Head of caudate nucleus (tissue), 42 donors: Measurements from ENCODE around the gene RELA.
A peak's percentile ranks its signal among the peaks of the same experiment; 100 is the strongest.
"Not testable (repeated sequence)": the region's sequence is repeated elsewhere in the genome, so short reads cannot be mapped to it uniquely, and the experiment has no call there.

Experiments used
- DNase-seq, 42 donors: peaks; one replicate each; pipeline versions ENCODE4 v3.0.0 to v3.0.0-alpha.2; 2020 to 2021; ENCODE audit warnings: mixed read lengths in 7 of 42
- intact Hi-C: fragments of 100-400 bp; cut with DNase I; formaldehyde crosslinking; loops from one replicate; pipeline ENCODE4 v1.15.0; 2022

The RELA gene

DNA sequence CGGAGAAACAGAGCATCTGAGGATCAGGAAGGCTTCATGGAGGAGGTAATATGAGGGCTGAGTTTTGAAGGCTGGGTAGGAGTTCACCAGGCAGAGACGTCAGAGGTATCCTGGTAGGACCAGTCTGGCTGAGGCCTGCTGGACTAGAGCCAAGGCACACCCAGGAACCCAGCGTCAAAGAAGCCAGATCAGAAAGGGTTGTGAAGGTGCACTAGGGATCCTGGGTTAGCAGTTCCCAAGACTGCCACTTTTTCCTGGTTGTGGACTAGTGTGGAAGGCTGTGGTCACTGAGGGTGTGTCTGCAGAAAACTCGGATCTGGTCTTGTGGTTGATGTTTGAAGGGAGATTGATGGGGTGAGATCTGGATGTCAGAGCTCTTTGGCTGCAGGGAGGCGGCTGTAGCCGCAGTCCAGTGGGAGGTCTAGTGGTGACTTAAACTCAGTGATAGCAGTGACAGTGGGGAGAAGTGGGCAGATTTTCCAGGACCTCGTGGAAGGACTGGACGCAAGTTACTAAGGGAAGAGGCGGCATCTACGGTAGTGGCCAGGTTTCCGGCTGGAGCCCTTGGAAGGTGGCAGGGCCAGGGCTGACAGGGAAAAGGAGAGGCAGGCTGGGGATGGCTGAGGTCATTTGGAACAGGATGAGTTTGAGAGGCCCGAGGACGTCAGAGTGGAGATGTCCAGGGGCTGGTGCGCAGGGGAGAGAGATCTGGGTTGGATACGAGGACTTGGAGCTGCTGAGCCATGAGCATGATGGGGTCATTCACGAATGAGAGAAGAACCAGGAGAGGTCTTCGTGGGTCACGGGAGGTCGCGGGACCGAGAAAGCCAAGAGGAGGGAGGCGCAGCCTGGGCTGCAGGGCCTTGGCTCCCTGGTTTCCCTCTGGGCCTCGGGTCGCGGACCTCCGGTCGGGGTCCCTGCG, 10.9 kb downstream of the RELA start:
- intact Hi-C loops: loop anchor here (2.0 to 5.0 kb wide), 2 partner anchors 13 to 35 kb away; partner anchors contain the start of genes PCNX3 and SIPA1
- no peak for DNase-seq

DNA sequence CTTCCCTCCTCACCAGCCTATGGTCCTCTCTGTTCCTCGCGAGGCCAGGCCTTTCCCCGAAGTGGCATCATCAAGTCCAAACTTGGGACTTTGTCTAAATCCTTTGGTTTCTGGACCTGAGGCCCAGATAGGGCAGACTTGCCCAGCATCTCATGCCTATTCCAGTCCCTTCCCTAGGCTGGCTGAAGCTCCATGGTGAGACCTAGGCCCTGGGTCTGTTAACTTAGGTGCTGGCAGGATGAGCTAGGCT, 11.5 kb downstream of the RELA start:
- intact Hi-C loops: loop anchor here (5.0 kb wide), 1 partner anchor 34 kb away; the partner anchor contains the start of gene PCNX3
- DNase-seq: no peak

DNA sequence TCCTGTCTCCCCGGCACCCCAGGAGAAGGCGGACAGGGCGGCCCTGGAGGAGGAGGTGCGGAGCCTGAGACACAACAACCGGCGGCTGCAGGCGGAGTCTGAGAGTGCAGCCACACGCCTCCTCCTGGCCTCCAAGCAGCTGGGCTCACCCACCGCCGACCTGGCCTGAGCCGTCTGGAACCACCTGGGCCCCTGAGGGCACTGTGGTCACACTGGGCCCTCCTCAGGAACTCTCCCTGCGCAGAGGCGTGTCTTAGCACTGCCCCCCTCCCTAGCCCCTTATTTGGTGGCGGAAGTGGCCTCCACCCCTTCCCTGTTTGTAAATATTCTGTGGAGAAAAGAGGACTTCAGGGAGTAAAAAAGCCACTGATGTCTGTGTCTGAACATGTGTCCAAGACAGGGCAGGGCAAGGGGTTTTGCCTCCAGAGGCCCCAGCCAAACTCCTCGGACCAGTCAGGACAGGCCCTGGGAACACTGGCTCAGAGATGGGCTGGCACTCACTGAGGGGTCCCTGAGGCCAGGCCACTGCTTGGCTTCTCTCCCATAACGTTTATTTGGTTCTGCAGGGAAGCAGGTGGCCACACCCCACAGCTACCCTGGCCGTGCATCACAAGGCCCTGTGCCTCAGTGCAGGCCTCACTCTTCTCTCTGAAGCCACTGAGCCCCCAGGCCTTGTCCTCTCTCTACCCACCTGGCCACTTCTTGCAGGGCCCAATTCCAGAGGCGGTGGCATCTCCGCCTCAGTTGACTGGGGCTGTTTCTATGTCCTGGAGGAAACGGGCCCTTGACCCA, 12.0 kb downstream of the RELA start:
- DNase-seq: no peak
- intact Hi-C loops: loop anchor here (5.0 kb wide), 1 partner anchor 33 kb away; the partner anchor contains the start of gene PCNX3

DNA sequence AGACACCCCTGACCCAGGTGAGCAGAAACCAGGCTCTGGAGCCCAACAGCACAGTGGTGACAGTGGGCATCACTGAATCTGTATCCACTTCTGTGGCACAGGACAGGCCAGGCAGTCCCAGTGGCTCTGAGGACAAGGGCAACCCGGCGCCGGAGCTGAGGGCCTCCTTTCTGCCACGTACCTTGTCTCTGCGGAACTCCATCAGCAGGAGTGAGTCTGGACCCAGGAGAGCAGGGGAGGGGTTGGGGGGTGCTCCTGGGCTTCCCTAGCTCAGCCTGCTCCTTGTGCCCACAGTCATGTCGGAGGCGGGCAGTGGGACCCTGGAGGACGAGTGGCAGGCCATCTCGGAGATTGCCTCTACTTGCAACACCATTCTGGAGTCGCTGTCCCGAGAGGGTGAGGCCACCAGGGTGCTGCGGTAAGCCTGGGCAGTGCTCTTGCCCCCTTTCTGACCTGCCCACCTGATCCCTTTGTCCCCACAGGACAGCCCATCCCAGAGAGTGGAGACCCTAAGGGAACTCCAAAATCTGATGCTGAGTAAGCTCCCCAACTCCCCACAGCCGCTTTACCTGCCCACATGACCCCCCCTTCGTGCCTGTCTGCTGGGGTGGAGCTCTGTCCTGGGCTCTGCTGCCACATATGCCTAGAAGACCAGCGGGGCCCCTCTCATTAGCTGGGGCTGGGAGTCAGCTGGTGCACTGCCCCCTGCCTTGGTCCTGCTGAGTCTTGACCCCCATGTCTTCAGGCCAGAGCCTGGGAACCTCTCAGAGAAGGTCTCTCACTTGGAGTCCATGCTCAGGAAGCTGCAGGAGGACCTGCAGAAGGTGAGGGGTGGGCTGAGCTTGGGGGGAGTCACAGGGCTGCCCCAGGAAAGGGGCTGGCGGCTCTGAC, 12.8 kb downstream of the RELA start:
- intact Hi-C loops: loop anchor here (5.0 kb wide), 1 partner anchor 33 kb away; the partner anchor contains the start of gene PCNX3
- no peak for DNase-seq

DNA sequence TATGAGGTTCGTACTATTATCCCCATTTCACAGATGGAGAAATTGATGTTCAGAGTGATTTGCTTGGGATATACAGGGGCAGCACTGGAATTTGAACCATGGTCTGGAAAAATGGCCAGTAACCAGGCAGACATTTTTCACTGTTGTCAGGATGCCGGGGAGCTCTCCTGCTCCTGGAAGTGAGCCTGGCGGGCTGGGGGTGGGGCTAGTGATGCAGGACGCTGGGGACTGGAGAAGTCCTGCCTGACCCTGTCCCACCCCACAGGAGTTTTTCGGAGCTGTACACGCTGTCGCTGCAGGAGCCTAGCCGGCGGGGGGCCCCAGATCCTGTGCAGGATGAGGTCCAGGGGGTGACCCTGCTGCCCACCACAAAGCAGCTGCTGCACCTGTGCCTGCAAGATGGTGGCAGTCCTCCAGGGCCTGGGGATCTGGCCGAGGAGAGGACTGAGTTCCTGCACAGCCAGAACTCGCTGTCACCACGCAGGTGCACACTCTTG, 13.7 kb downstream of the RELA start:
- intact Hi-C loops: no loop called here
- DNase-seq: peak in 3 of 42 donors; percentile 25 to 43 (median 34)

DNA sequence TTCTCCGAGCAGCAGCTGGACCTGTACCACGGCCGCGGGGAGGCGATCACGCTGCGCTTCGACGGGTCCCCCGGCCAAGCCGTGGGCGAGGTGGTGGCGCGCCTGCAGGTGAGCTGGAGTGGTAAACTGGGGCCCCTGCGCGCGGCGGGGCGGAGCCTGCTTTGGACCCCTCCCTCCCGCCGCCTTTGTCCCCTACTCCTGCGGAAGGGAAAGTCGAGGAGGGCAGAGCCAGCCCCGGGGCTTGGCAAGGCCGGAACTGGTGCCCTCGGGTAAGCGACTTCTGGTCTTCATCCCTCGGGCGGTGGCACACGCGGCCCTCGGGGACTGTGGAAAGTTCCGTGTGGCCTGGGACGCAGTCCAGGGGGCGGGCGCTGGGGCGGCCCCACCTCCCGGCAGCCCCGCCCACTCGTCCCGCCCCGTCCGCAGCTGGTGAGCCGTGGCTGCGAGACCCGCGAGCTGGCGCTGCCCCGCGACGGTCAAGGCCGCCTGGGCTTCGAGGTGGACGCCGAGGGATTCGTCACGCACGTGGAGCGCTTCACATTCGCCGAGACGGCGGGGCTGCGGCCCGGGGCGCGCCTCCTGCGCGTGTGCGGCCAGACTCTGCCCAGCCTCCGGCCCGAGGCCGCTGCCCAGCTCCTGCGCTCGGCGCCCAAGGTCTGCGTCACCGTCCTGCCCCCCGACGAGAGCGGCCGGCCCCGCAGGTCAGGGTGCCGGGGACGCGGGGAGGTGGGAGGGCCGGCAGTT, 15.6 kb downstream of the RELA start:
- DNase-seq: peak in 38 of 42 donors; percentile 27 to 87 (median 66)

DNA sequence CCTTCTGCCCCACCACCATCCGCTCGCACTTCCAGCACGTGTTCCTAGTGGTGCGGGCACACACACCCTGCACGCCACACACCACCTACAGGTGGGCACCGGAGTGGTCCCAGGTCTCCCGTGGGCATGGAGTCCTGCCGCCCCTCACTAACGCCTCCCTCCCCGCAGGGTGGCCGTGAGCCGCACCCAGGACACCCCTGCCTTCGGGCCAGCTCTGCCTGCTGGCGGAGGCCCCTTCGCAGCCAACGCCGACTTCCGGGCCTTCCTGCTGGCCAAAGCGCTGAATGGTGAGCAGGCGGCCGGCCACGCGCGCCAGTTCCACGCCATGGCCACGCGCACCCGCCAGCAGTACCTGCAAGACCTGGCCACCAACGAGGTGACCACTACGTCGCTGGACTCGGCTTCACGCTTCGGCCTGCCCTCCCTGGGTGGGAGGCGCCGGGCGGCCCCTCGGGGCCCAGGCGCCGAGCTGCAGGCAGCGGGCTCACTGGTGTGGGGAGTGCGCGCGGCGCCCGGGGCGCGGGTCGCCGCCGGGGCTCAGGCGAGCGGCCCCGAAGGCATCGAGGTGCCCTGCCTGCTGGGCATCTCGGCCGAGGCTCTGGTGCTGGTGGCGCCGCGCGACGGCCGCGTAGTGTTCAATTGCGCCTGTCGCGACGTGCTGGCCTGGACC, 16.3 kb downstream of the RELA start:
- no peak for DNase-seq
- intact Hi-C loops: no loop called here

More for the DNA sequence above, 15.6 kb downstream of the RELA start:
- intact Hi-C loops: no loop called here

DNA sequence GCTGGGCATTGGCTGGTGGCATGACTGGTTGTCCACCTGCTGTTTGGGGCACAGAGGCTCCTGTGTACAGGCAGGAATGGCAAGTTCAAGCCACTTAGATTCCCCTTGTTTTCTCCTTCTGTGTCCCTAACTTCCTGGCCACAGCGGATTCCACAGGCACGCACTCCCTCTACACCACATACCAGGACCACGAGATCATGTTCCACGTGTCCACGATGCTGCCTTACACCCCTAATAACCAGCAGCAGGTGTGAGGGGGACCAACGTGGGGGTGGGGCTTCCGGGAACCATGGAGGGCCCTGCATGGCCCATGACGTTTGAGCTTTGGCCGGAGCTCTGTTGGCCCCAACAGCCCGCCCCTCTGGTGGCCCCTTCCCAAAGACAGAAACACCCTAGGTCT, 17.0 kb downstream of the RELA start:
- DNase-seq: no peak
- intact Hi-C loops: no loop called here

DNA sequence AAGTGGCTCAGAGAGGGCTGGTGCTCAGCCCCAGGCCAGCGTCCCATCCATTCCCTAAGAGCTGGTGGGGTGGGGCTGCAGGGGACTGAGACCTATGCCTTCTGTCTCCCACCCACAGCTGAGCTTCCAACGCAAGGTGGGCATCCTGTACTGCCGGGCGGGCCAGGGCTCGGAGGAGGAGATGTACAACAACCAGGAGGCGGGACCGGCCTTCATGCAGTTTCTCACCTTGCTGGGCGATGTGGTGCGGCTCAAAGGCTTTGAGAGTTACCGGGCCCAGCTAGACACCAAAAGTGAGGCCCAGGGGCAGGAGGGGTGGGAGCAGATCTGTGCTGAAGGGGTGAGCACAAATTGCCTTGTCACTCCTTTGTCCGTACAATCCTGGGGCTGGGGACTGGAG, 17.9 kb downstream of the RELA start:
- intact Hi-C loops: no loop called here
- no peak for DNase-seq

DNA sequence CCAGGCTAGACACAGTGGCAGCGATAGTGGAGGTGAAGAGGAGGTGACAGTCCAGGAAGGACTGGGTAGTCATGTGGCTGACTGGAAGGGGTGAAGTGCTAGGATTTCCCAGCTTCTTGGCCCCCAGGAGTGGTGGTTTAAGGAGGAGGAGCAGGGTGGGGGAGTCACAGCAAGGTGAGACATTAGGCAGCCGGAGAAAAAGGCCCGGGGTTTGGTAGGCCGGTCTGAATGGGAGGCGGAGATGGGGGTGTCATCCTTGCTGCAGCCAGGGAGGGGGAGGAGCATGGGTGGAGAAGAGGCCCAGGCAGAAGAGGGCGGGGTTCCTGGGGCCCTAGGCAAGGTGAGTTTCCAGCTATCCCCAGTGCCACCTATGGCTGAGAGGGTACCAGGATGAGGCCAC, 18.7 kb downstream of the RELA start:
- DNase-seq: no peak

DNA sequence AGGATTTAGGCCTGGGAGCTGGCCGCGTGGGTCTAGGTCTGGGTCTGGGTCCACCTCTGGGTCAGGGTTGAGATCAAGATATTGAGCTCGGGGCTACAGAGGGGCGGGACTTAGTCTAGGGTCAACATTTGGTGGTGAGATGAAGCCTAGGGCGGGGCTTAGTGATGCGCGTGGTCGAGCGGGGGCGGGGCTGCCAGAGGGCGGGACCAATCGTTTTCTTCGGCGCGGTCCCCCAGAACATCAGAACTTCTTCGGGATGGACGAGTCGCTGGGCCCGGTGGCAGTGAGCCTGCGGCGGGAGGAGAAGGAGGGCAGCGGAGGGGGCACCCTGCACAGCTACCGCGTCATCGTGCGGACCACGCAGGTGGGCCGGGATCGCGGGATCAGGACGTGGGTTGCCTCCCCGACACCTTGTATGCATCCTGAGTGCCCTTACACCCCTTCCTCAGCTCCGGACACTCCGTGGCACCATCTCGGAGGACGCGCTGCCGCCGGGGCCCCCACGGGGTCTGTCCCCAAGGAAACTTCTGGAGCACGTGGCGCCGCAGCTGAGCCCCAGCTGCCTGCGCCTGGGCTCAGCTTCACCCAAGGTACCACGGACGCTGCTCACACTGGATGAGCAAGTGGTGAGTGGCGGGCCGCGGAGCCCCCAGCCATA, 20.6 kb downstream of the RELA start:
- peak in 6 of 42 donors; percentile 14 to 45 (median 27) for DNase-seq
- intact Hi-C loops: no loop called here

More for the DNA sequence above, 18.7 kb downstream of the RELA start:
- intact Hi-C loops: no loop called here

DNA sequence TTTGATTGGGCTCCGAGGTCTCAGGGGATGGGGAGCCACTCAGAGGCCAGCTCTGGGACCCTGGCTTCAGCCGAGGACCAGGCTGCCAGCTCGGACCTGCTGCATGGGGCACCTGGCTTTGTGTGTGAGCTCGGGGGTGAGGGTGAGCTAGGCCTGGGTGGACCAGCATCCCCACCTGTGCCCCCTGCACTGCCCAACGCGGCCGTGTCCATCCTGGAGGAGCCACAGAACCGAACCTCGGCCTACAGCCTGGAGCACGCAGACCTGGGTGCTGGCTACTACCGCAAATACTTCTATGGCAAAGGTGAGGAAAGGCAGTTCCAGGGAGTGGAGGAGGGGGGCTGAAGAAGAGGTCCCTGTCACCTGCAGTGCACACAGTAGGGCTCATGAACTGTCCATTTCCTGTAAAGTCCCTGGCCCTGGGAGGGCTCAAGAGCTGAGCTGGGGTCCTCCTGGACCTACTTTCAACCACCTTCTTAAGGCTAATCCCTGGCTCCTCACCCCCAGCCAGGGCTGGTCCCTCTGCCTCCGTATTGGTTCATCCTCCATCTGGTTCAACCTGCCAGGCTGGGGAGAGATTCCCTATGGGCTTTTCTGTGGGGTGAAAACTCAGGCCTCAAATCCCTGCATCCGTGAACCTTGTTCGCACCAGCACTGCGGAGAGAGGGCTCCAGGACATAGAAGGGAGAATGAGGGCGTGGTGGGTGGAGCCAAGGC, 21.3 kb downstream of the RELA start:
- intact Hi-C loops: no loop called here
- DNase-seq: no peak

DNA sequence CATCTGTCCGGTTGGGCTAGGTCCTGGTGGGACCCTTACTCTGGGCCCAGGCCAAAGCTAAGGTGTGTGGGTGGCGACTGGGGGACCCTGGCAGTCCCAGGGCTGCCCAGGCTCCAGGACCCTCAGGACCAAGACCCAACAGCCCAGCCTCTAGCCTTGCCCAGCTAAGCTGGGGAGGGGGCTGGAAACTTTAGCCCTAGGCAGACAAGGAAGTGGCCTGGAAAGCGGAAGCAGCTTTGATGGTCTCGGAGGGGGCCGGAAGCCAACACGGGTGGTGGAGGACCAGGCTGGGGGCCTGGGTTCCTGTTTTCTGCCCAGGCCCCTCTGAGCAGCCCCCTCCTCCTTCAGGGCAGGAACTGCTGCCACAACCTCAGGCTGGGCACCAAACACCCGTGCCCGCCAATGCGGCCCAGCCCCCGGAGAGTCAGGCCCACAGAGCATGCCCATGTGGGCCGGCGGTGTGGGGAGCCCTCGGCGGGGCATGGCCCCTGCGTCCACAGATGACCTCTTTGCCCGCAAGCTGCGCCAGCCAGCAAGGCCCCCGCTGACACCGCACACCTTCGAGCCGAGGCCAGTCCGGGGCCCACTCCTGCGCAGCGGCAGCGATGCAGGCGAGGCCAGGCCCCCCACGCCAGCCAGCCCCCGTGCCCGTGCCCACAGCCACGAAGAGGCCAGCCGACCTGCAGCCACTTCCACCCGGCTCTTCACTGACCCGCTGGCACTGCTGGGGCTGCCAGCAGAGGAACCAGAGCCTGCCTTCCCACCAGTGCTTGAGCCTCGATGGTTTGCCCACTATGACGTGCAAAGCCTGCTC, 22.0 kb downstream of the RELA start:
- intact Hi-C loops: no loop called here
- peak in 35 of 42 donors; percentile 24 to 75 (median 53) for DNase-seq

DNA sequence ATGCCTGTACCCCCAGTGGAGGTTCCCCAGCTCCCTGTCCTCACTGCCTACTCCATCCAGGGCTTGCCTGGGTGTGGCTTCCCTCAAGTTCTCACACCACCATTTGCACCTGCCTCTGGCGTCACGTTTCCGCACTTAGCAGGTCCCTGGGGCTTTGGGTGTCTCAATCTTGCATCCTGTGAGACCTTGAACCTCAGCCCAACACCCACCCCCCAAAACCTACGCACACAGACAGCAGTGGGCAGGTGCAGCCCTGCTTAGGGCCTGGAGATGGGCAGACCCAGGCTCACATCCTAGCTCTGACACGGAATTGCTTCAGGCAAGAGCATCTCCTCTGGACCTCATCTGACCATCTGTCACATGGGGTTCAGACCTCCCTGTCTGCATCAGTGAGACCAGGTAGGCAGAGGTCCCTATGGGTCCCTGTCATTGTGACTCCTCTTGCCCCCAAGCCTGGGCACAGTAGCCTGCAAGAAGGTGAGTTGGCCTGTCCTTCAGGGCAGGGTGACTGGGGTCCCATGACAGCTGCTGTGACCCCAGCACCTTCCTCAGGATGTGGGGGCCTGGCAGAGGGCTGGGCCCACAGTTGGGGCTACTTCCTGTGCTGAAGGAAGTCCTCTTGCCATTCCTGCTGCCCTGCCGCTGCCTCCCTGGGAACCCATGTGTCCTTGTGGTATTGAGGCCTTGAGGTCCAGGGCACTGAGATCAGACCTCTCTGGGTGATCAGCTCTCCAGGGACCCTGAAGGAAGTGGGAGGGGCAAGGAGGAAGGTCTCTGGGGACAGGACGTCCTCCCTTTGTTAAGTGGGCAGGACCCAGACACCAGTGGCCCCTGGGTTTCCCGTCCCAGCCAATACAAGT, 22.9 kb downstream of the RELA start:
- intact Hi-C loops: loop anchor here (2.0 kb wide), 1 partner anchor 13 kb away; no protein-coding TSS in a partner anchor
- peak in 27 of 42 donors; percentile 17 to 64 (median 34) for DNase-seq

DNA sequence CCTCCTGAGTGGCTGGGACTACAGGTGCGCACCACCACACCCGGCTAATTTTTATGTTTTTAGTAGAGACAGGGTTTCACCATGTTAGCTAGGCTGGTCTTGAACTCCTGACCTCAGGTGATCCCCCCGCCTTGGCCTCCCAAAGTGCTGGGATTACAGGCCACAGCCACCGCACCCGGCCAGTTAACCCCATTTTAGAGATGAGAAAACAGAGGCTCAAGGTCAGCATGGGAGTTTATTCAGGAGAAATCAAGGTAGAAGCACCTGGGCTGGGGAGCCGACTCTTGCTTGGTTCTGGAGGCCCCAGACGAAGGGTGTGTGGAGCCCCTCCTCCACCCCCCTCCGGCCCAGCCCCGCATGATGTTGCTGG, 23.5 kb downstream of the RELA start:
- intact Hi-C loops: loop anchor here (2.0 kb wide), 1 partner anchor 14 kb away; no protein-coding TSS in a partner anchor
- DNase-seq: not testable (repeated sequence)
